ENCODE results near the gene CD79B. TPM values are rescaled to one million over a fixed set of nuclear protein-coding genes. Genes with fewer than 3 reads are reported as not detected.
"Not testable (repeated sequence)": the region's sequence is repeated elsewhere in the genome, so short reads cannot be mapped to it uniquely, and the experiment has no call there.

The CD79B gene
- polyA plus RNA-seq, 10 donors, result 1.9 to 4.1 (median 3.1) TPM

- DNase-seq, result no peak
These were observed 1.5 kb upstream of the CD79B start for GRCh38 chr17:63933598-63933997.

- DNase-seq, result no peak
These were observed 590 bp upstream of the CD79B start for GRCh38 chr17:63932721-63933120.

GRCh38 chr17:63930951-63931575, 1.1 kb downstream of the CD79B start:
- DNase-seq, result no peak

- no peak for DNase-seq
These were observed 2.0 kb downstream of the CD79B start for GRCh38 chr17:63929860-63930766.

GRCh38 chr17:63928966-63929695, 3.0 kb downstream of the CD79B start:
- no peak for DNase-seq

GRCh38 chr17:63928172-63928666, 3.9 kb downstream of the CD79B start:
- DNase-seq, result no peak

GRCh38 chr17:63927464-63928171, 4.5 kb downstream of the CD79B start:
- DNase-seq, result no peak

- no peak for DNase-seq
These were observed 6.0 kb downstream of the CD79B start for GRCh38 chr17:63926164-63926563.

- no peak for DNase-seq
These were observed 6.5 kb downstream of the CD79B start for GRCh38 chr17:63925615-63926014.

- not testable (repeated sequence) for DNase-seq
These were observed 9.7 kb downstream of the CD79B start for GRCh38 chr17:63922402-63922801.

- not testable (repeated sequence) for DNase-seq
These were observed 11.4 kb downstream of the CD79B start for GRCh38 chr17:63920779-63921178.

GRCh38 chr17:63920050-63920449, 12.1 kb downstream of the CD79B start:
- DNase-seq, result not testable (repeated sequence)

- peak; percentile 32 to 72 (median 49) for DNase-seq
These were observed 12.8 kb downstream of the CD79B start for GRCh38 chr17:63919311-63919723.

GRCh38 chr17:63918789-63919305, 13.3 kb downstream of the CD79B start, which contains the start of gene GH1:
Gene GH1, minus strand, starts transcription at chr17:63918839. Its CDS starts 63 bp downstream, at chr17:63918776.
- DNase-seq, result not testable (repeated sequence)

- DNase-seq, result no peak
These were observed 13.8 kb downstream of the CD79B start for GRCh38 chr17:63918305-63918704.

- DNase-seq, result no peak
These were observed 14.5 kb downstream of the CD79B start for GRCh38 chr17:63917646-63918045.

- DNase-seq, result not testable (repeated sequence)
These were observed 14.9 kb downstream of the CD79B start for GRCh38 chr17:63917206-63917605.

- DNase-seq, result no peak
These were observed 15.5 kb downstream of the CD79B start for GRCh38 chr17:63916566-63917185.

- DNase-seq, result not testable (repeated sequence)
These were observed 16.4 kb downstream of the CD79B start for GRCh38 chr17:63915753-63916152.

- DNase-seq, result no peak
These were observed 17.7 kb downstream of the CD79B start for GRCh38 chr17:63914471-63914870.

- DNase-seq, result no peak
These were observed 20.5 kb downstream of the CD79B start for GRCh38 chr17:63911657-63912100.

All from muscle of back (tissue), 11 donors.